ENCODE data around the gene NR2F2.

Gene NR2F2

DNA sequence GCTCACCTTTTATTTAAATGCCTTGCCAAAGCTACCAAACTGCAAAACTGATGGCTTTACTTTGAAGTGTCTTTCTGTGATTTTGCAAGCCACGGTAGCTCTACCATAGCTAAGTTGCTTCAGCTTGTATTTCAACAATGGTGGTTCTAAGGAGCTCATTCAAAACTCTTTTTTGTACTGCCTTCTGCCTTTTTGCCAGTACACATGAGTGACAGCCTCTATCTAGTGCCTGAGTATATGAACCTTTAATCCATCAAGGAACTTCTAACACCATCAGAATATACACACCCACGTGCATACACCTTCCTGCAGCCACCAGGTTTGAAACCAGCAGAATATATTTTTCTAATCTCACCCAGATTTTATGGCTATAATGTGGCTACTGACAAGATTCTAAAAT, 10.4 kb upstream of the NR2F2 start:
- DNase-seq (ENCODE audit: low read depth): no peak

GRCh38 chr15:96320703-96321638, 9.5 kb upstream of the NR2F2 start:
- DNase-seq (ENCODE audit: low read depth): peak; percentile 40

GRCh38 chr15:96321639-96322535, 8.6 kb upstream of the NR2F2 start:
- peak; percentile 54 for DNase-seq (ENCODE audit: low read depth)

GRCh38 chr15:96322536-96323318, 7.8 kb upstream of the NR2F2 start:
- DNase-seq (ENCODE audit: low read depth): peak; percentile 26

DNA sequence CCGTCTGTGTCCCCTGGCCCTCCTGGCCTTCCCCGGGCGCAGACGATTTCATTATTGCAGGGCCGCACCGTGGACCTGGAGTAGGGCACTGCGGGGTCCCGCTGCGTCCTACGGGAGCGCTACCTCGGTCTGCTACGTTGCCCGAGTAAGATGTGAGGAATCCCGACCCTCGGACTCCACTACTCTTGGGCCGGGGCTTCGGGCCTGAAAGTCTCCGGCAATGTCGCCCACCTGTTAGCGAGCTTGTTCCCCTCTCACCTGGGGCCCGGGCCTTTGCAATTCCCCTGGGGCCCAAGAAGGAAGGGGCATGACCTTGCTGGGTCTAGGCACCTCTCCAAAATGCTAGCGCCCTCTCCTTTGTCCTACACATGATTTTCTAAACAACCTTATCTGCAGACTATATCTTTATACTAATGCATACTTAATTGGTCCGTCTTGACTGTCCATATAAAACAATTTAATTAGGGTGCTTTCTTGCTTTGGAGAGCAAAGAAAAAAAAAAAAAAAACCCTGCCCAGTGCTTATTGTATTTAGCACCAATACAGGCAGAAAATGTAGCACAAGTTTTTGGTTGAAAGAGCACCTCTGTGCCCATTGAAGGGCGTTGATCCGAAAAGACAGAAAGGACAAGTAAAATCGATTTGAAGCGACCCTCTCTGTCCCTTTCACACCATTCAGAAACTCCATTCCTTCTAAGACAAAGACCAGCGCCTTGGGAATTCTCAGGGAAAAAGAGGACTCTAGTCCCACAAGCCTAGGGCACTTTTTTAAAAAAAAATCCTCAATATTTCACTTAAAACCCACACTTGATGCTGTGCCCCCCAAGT, 7.0 kb upstream of the NR2F2 start:
- DNase-seq (ENCODE audit: low read depth): no peak

GRCh38 chr15:96324192-96324895, 6.2 kb upstream of the NR2F2 start:
- peak; percentile 46 for DNase-seq (ENCODE audit: low read depth)

DNA sequence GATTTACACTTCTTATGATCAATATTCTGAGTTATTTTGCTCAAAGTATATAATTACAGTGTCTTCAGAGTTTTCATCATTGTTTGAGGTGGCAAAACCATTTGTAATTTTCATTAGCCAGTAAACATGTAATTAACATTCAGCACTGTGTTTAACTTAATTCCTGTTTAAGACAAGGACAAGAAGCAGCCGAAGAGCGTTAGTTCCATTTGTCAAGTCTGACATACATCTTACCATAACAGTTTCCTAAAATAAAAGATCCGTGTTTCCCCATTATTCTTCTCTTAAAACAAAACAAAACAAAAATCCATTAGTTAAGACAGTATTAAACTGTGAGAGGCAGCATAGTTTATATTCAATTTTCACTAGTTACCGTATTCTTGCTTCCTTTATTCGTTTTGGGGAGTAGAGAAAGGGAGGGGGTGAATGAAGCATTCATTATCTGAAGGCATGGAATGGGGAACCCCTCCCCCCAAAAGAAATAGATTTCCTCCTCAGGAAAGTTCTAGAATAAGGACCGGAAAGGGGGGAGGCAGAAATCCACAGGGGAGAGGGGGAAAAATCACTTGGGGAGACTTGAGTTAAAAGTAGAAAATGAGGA, 5.5 kb upstream of the NR2F2 start:
- DNase-seq (ENCODE audit: low read depth): peak; percentile 9

GRCh38 chr15:96325541-96326327, 4.8 kb upstream of the NR2F2 start:
- DNase-seq (ENCODE audit: low read depth): peak; percentile 59

DNA sequence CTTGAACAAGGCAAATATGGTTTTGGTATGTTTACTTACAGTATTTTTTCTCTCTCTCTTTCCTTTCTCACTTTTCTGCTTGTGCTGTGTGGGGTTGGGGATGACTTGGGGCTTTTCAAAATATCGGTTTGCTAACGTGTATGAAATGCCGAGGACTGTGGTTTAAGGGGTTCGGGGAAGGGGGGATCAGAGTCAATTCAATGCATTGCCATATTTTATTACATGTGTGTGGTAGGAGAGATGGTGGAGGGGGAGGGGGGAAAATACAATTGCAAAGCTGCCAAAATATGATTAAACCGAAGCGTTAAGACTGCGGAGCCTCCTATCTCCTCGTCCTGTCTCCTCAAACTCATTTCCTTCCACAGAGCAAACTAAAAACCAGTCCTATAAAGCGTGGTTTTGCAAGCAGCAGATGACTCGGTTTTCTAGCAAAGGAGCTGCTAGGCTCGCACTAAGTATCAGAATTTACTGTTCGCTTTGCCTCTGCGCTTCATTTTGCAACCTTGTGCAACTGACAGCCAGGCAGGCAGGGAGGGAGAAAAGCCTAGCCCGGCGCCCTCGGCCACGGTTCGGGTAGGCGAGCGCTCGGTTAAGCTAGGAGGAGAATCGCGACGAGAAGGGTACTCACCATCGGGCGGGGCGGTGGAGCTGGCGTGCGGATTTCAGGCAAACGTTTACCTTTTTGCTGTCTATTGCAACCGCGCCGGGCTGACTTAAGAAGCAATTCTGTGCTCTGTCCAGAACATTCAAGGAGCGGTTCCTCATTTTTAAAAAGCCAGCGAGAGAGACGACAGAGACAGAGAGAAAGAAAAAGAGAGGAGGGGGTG, 4.0 kb upstream of the NR2F2 start:
- peak; percentile 83 for DNase-seq (ENCODE audit: low read depth)

GRCh38 chr15:96327155-96327741, 3.3 kb upstream of the NR2F2 start:
- DNase-seq (ENCODE audit: low read depth): peak; percentile 95

GRCh38 chr15:96328181-96328876, 2.2 kb upstream of the NR2F2 start:
- peak; percentile 58 for DNase-seq (ENCODE audit: low read depth)

GRCh38 chr15:96328877-96329195, 1.7 kb upstream of the NR2F2 start:
- no peak for DNase-seq (ENCODE audit: low read depth)

GRCh38 chr15:96329403-96329981, 1.0 kb upstream of the NR2F2 start:
- DNase-seq (ENCODE audit: low read depth): peak; percentile 42

GRCh38 chr15:96330064-96330449, 443 bp upstream of the NR2F2 start:
- DNase-seq (ENCODE audit: low read depth): peak; percentile 88

DNA sequence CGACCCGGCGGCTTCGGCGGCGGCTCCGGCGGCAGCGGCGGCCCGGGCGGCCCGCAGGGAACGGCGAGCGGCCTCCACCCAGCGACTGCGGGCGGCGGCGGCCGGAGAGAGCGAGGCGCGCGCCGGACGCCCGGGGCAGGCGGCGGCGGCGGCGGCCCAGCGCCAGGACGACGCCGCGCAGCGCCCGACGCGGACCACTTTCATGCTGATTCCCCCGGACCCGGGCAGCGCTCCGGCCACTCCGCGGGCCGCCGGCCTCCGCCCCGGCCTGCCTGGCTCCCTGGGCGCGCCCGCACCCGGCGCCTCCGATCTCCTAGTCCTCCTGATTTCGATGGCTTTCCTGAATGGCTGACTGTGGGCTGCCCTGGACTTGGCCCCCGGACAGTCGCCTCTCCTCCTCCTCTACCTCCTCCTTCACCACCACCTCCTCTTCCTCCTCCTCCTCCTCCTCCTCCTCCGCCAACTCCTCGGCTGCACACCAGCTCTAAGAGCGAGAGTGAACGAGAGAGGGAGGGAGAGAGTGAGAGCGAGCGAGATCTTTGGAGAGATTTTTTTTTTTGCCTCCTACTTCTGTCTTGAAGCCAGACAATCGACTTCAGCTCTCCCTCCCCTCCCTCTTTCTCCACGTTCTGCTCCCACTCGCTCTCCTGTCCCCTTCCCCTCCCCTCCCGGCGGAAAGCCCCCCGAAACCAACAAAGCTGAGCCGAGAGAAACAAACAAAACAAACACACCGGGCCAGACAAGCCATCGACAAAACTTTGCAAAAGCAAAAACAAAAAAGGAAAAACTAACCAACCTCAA, 844 bp downstream of the NR2F2 start:
- DNase-seq (ENCODE audit: low read depth): peak; percentile 70

DNA sequence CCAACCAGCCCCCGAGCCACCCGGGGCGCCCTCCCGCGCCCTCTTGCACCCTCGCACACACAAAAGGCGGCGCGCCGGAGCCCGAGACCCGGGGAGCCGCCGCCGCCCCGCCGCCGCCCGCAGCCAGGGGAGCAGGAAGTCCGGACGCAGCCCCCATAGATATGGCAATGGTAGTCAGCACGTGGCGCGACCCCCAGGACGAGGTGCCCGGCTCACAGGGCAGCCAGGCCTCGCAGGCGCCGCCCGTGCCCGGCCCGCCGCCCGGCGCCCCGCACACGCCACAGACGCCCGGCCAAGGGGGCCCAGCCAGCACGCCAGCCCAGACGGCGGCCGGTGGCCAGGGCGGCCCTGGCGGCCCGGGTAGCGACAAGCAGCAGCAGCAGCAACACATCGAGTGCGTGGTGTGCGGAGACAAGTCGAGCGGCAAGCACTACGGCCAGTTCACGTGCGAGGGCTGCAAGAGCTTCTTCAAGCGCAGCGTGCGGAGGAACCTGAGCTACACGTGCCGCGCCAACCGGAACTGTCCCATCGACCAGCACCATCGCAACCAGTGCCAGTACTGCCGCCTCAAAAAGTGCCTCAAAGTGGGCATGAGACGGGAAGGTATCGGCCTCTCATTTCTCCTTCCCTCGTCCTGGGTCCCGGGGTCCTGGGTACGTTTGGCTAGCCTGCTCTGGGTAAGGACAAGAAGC, 1.6 kb downstream of the NR2F2 start:
- DNase-seq (ENCODE audit: low read depth): peak; percentile 58

Data from iris pigment epithelial cell (primary cell).